ENCODE data around the gene EFCAB7. TPM values are rescaled to one million over a fixed set of nuclear protein-coding genes. Genes with fewer than 3 reads are reported as not detected.

The EFCAB7 gene
- total and polyA plus RNA-seq, 2 of the 13 experiments (the other 11 are each of a cell fraction or from before 2014, with no cell fraction given), result 1.7 to 5.4 TPM

GRCh38 chr1:63480057-63480456, 43.3 kb upstream of the EFCAB7 start:
- Histone ChIP-seq H4K20me1 (ENCODE audit: insufficient read depth, low read length) (no peaks in the 10 kb centered on the region), H3K27me3 (ENCODE audit: control insufficient read depth in 1 of 2, insufficient read depth in 2 of 2, low read length in 2 of 2) (no peaks in the 10 kb centered on the region), H3K27ac (ENCODE audit: extremely low read length, insufficient read depth, low read length) (no peak overlapping the region), H2AFZ (ENCODE audit: low read length) (no peak overlapping the region), H3K4me1 (ENCODE audit: insufficient read depth, low read length) (no peaks in the 10 kb centered on the region), H3K9ac (ENCODE audit: insufficient read depth, low read depth, low read length) (no peak overlapping the region), H3K79me2 (ENCODE audit: insufficient read depth, low read length) (no peaks in the 10 kb centered on the region), H3K9me3 (ENCODE audit: low read length) (no peaks in the 10 kb centered on the region), H3K4me3 (replicated peaks in 1 of 3; ENCODE audit: insufficient read depth in 1 of 3, low read depth in 2 of 3, low read length in 3 of 3) (no peak overlapping the region), H3K4me2 (ENCODE audit: low read depth, low read length) (no peak overlapping the region), H3K36me3 (replicated peaks in 1 of 2; ENCODE audit: control insufficient read depth in 1 of 2, insufficient read depth in 2 of 2, low read length in 2 of 2) (peaks cover 0 to 3% of the 10 kb centered on the region in 2 experiments; a peak in 1 of 5 replicates)
- ATAC-seq, result no peak
- ChIA-PET POLR2A (no interaction called here), CTCF (ENCODE audit: low intra/inter-chr PET ratio, low total read pairs) (no interaction called here)
- no TSS peak for BruUV-seq (replicated peaks)
- DNase-seq (ENCODE audit: low spot score), result no peak
- TF ChIP-seq KDM5A (IDR thresholded peaks at IDR 0.05; ENCODE audit: borderline replicate concordance, low read length) (no peak), TRIM22 (IDR thresholded peaks at IDR 0.05) (no peak), PRPF4 (IDR thresholded peaks at IDR 0.05; ENCODE audit: low read depth, low read length, poor library complexity, severe bottlenecking) (no peak), KDM3A (CRISPR knock-in tag; IDR thresholded peaks at IDR 0.05; ENCODE audit: low read depth) (no peak), NR3C1 (CRISPR knock-in tag; IDR thresholded peaks at IDR 0.05) (no peak), DMTF1 (CRISPR knock-in tag; IDR thresholded peaks at IDR 0.05) (no peak), ZNF468 (CRISPR knock-in tag; IDR thresholded peaks at IDR 0.05) (no peak), PAX8 (CRISPR knock-in tag; IDR thresholded peaks at IDR 0.05; ENCODE audit: borderline replicate concordance) (no peak), ZNF576 (CRISPR knock-in tag; IDR thresholded peaks at IDR 0.05) (no peak), ZBTB20 (CRISPR knock-in tag; IDR thresholded peaks at IDR 0.05; ENCODE audit: borderline replicate concordance, low read depth) (no peak), MED8 (CRISPR knock-in tag; IDR thresholded peaks at IDR 0.05; ENCODE audit: insufficient replicate concordance) (no peak), ZNF180 (CRISPR knock-in tag; IDR thresholded peaks at IDR 0.05; ENCODE audit: borderline replicate concordance, low read depth) (no peak)
- in situ Hi-C loops (cut with HindIII; ENCODE audit: extremely low pct_ligation_motif_present, low pct_unique_long_range_greater_than_20kb) (no loop called here), intact Hi-C loops (cut with micrococcal nuclease; ENCODE audit: unreplicated experiment) (no loop called here)
- 87% methylated on average over 1 of the region's 1 CpG for WGBS (ENCODE audit: low lambda C conversion rate)
- FAIRE-seq, result no peak
